H7 (cell line): ENCODE results near the gene TBCD. TPM values are rescaled to one million over a fixed set of nuclear protein-coding genes. Genes with fewer than 3 reads are reported as not detected.
A peak's percentile ranks its signal among the peaks of the same experiment; 100 is the strongest.

Experiments used
- DNase-seq: peaks from one replicate; pipeline ENCODE4 v3.0.0; 2012
- H3K27me3 ChIP-seq: 2 replicates; pipeline ENCODE4 v1.6.0; 2011; ENCODE audit warnings: mild to moderate bottlenecking, low read length; ENCODE audit not compliant: control insufficient read depth, insufficient read depth
- H3K36me3 ChIP-seq: replicated peaks from 2 replicates; pipeline ENCODE4 v1.5.1; 2011; ENCODE audit warnings: low read length; ENCODE audit not compliant: control insufficient read depth, insufficient read depth
- H3K4me3 ChIP-seq: 2 replicates; pipeline ENCODE4 v1.5.1; 2011; ENCODE audit warnings: low read depth, mild to moderate bottlenecking, control low read depth, low read length, moderate library complexity; ENCODE audit not compliant: insufficient read depth
- total RNA-seq: library from RNA; depleted of rRNA; stranded (reverse); fragments of >200 nt; shearing (Covaris generic); gene quantifications from 2 replicates; pipeline ENCODE4 v1.2.3, GENCODE V29; 2014

The TBCD gene
- total RNA-seq, 1 experiment from 2014 or later, result 74.1 TPM

- H3K4me3 ChIP-seq, result no peak overlapping the region
- no peak for DNase-seq
- H3K27me3 ChIP-seq, result peaks cover 7% of the 10 kb centered on the region; the same call in 1 of the 2 replicates
- peaks cover 3% of the 10 kb centered on the region; the same call in 1 of the 2 replicates for H3K36me3 ChIP-seq
These were observed 32.7 kb upstream of the TBCD start for GRCh38 chr17:82718986-82719685.

GRCh38 chr17:82720204-82720603 lies 31.7 kb upstream of the TBCD start:
- Histone ChIP-seq H3K27me3 (peaks cover 7% of the 10 kb centered on the region; the same call in 1 of the 2 replicates), H3K36me3 (peaks cover 3% of the 10 kb centered on the region; the same call in 1 of the 2 replicates), H3K4me3 (no peak overlapping the region)
- DNase-seq, result no peak

GRCh38 chr17:82722341-82723013 lies 29.4 kb upstream of the TBCD start:
- DNase-seq, result no peak
- H3K4me3 ChIP-seq, result no peak overlapping the region
- H3K36me3 ChIP-seq, result peaks cover 5% of the 10 kb centered on the region
- H3K27me3 ChIP-seq, result no peaks in the 10 kb centered on the region

GRCh38 chr17:82723169-82723807 lies 28.6 kb upstream of the TBCD start:
- DNase-seq, result no peak
- Histone ChIP-seq H3K27me3 (no peaks in the 10 kb centered on the region), H3K36me3 (peaks cover 7% of the 10 kb centered on the region), H3K4me3 (no peak overlapping the region)

- DNase-seq, result no peak
- Histone ChIP-seq H3K27me3 (no peaks in the 10 kb centered on the region), H3K4me3 (no peak overlapping the region), H3K36me3 (peaks cover 6% of the 10 kb centered on the region)
These were observed 25.4 kb upstream of the TBCD start for GRCh38 chr17:82726427-82726826.

GRCh38 chr17:82729479-82730260 lies 22.2 kb upstream of the TBCD start:
- Histone ChIP-seq H3K4me3 (no peak overlapping the region), H3K27me3 (no peaks in the 10 kb centered on the region), H3K36me3 (peaks cover 4% of the 10 kb centered on the region)
- DNase-seq, result no peak

- no peak overlapping the region for H3K4me3 ChIP-seq
These were observed 19.6 kb upstream of the TBCD start for GRCh38 chr17:82732118-82732743.

GRCh38 chr17:82734987-82735866 lies 16.6 kb upstream of the TBCD start, which contains the start of gene FN3K:
FN3K (plus strand) TSS chr17:82735615; CDS start chr17:82735637, 22 bp downstream.
- peak within 1 kb of the TSS; percentile 68 for H3K4me3 ChIP-seq
- H3K36me3 ChIP-seq, result peaks cover 3% of the 10 kb centered on the region
- peak; percentile 98 for DNase-seq
- H3K27me3 ChIP-seq, result peaks cover 3% of the 10 kb centered on the region

More at GRCh38 chr17:82732118-82732743, 19.6 kb upstream of the TBCD start:
- Histone ChIP-seq H3K27me3 (peaks cover 3% of the 10 kb centered on the region), H3K36me3 (peaks cover 1% of the 10 kb centered on the region)
- peak; percentile 20 for DNase-seq

- peak; percentile 39 for DNase-seq
- Histone ChIP-seq H3K4me3 (no peak overlapping the region), H3K27me3 (peaks cover 3% of the 10 kb centered on the region), H3K36me3 (peaks cover 11% of the 10 kb centered on the region)
These were observed 15.2 kb upstream of the TBCD start for GRCh38 chr17:82736511-82737185.

- DNase-seq, result peak; percentile 32
- Histone ChIP-seq H3K27me3 (peaks cover 3% of the 10 kb centered on the region), H3K36me3 (peaks cover 13% of the 10 kb centered on the region), H3K4me3 (no peak overlapping the region)
These were observed 13.6 kb upstream of the TBCD start for GRCh38 chr17:82737967-82738877.

GRCh38 chr17:82740906-82741759 lies 10.7 kb upstream of the TBCD start:
- no peak overlapping the region for H3K4me3 ChIP-seq
- DNase-seq, result no peak
- peaks cover 13% of the 10 kb centered on the region for H3K36me3 ChIP-seq
- H3K27me3 ChIP-seq, result no peaks in the 10 kb centered on the region; the same call in 1 of the 2 replicates
